NCI-H1417 treated with DMSO at 0.1 percent for 48 hours (cell line): ENCODE data around the gene ISG15.
"Not testable (repeated sequence)": the region's sequence is repeated elsewhere in the genome, so short reads cannot be mapped to it uniquely, and the experiment has no call there.

Source experiments
- DNase-seq: peaks from one replicate; lab custom pipeline; 2025; lab: John Stamatoyannopoulos, UW

ISG15 gene

GRCh38 chr1:1046767-1047166 lies 33.5 kb downstream of the ISG15 start:
- no peak for DNase-seq

- DNase-seq = no peak
Observed at GRCh38 chr1:1047407-1047806, 34.1 kb downstream of the ISG15 start.

GRCh38 chr1:1047963-1048362 lies 34.7 kb downstream of the ISG15 start:
- DNase-seq = no peak

GRCh38 chr1:1048765-1049164 lies 35.5 kb downstream of the ISG15 start:
- DNase-seq = no peak

GRCh38 chr1:1049318-1050165 lies 36.2 kb downstream of the ISG15 start:
- DNase-seq = no peak

- no peak for DNase-seq
Observed at GRCh38 chr1:1050577-1051052, 37.3 kb downstream of the ISG15 start.

- DNase-seq = no peak
Observed at GRCh38 chr1:1051127-1051810, 38.0 kb downstream of the ISG15 start.

- DNase-seq = no peak
Observed at GRCh38 chr1:1052003-1052840, 38.9 kb downstream of the ISG15 start.

- DNase-seq = no peak
Observed at GRCh38 chr1:1053022-1053421, 39.7 kb downstream of the ISG15 start.

- no peak for DNase-seq
Observed at GRCh38 chr1:1053682-1054081, 40.4 kb downstream of the ISG15 start.

GRCh38 chr1:1054099-1054700 lies 40.9 kb downstream of the ISG15 start:
- DNase-seq = no peak

- DNase-seq = no peak
Observed at GRCh38 chr1:1054971-1055370, 41.7 kb downstream of the ISG15 start.

GRCh38 chr1:1055841-1056736 lies 42.8 kb downstream of the ISG15 start:
- no peak for DNase-seq

- not testable (repeated sequence) for DNase-seq
Observed at GRCh38 chr1:1057769-1058087, 44.4 kb downstream of the ISG15 start.

GRCh38 chr1:1058088-1058905 lies 45.0 kb downstream of the ISG15 start:
- no peak for DNase-seq

GRCh38 chr1:1058921-1059493 lies 45.7 kb downstream of the ISG15 start:
- no peak for DNase-seq

GRCh38 chr1:1059494-1060280 lies 46.4 kb downstream of the ISG15 start:
- no peak for DNase-seq

GRCh38 chr1:1060281-1061000 lies 47.1 kb downstream of the ISG15 start:
- DNase-seq = no peak
